Spleen (tissue), 11 donors: Measurements from ENCODE around the gene STOM. TPM values are rescaled to one million over a fixed set of nuclear protein-coding genes. Genes with fewer than 3 reads are reported as not detected.

Experiments
- DNase-seq: peaks from one replicate; pipeline ENCODE4 v3.0.0-alpha.2; 2020
- H3K27ac ChIP-seq, 8 donors: fragments of 200-600 bp; sonication (generic) in 7 of 8; 1 replicate in 4 of 8; 2 replicates in 4 of 8; pipeline versions ENCODE4 v1.5.0 to v1.8.0; 2016 to 2021; ENCODE audit warnings: inconsistent platforms in 4 of 8, mild to moderate bottlenecking in 4 of 8, moderate library complexity in 1 of 8
- H3K27me3 ChIP-seq, 7 donors: fragments of 200-600 bp; sonication (generic) in 6 of 7; replicated peaks in 1 of 7; 1 replicate in 4 of 7; 2 replicates in 3 of 7; pipeline versions ENCODE4 v1.5.0 to v1.8.0; 2016 to 2021; ENCODE audit warnings: inconsistent platforms in 3 of 7, mild to moderate bottlenecking in 1 of 7
- H3K36me3 ChIP-seq, 6 donors: fragments of 200-600 bp; sonication (generic) in 5 of 6; 1 replicate in 4 of 6; 2 replicates in 2 of 6; pipeline versions ENCODE4 v1.5.0 to v1.8.0; 2016 to 2021; ENCODE audit warnings: inconsistent platforms in 2 of 6
- H3K4me1 ChIP-seq, 6 donors: fragments of 200-600 bp; sonication (generic) in 5 of 6; 1 replicate in 3 of 6; 2 replicates in 3 of 6; pipeline versions ENCODE4 v1.5.0 to v1.8.0; 2016 to 2021; ENCODE audit warnings: inconsistent platforms in 3 of 6
- H3K4me3 ChIP-seq, 8 donors: fragments of 200-600 bp; sonication (generic) in 7 of 8; 1 replicate in 4 of 8; 2 replicates in 4 of 8; pipeline versions ENCODE4 v1.5.0 to v1.8.0; 2016 to 2021; ENCODE audit warnings: inconsistent platforms in 4 of 8, mild to moderate bottlenecking in 4 of 8, moderate library complexity in 2 of 8
- H3K9me3 ChIP-seq, 8 donors: fragments of 200-600 bp; sonication (generic) in 7 of 8; 1 replicate in 4 of 8; 2 replicates in 4 of 8; pipeline versions ENCODE4 v1.5.0 to v1.8.0; 2016 to 2021; ENCODE audit warnings: inconsistent platforms in 4 of 8
- CTCF ChIP-seq, 11 experiments: fragments of 200-600 bp in 7 of 11; fragments of 450-650 bp in 4 of 11; sonication (generic) in 4 of 11; IDR thresholded peaks in 8 of 11; conservative IDR thresholded peaks in 3 of 11; 1 replicate in 7 of 11; 2 replicates in 4 of 11; pipeline versions ENCODE4 v1.4.0 to v1.8.0; 2016 to 2021; ENCODE audit warnings: antibody characterized with exemption in 11 of 11, inconsistent platforms in 4 of 11, mild to moderate bottlenecking in 1 of 11
- POLR2A ChIP-seq, 3 donors: fragments of 450-650 bp; IDR thresholded peaks; one replicate each; pipeline ENCODE4 v1.5.1; 2017; ENCODE audit warnings: antibody characterized with exemption in 3 of 3, mild to moderate bottlenecking in 1 of 3
- POLR2AphosphoS5 ChIP-seq, 3 donors: sonication (generic); formaldehyde crosslinking; IDR thresholded peaks; one replicate each; pipeline ENCODE4 v1.5.1; 2017; ENCODE audit warnings: antibody characterized with exemption in 3 of 3
- WGBS, 5 donors: extraction: QIAGEN DNeasy Blood & Tissue Kit in 3 of 5; methylation state at CpG; one replicate each; pipeline versions ENCODE4 v1.1.5 to v1.1.7; 2013 to 2018; 5-methylcytosine and 5-hydroxymethylcytosine counted together
- intact Hi-C: fragments of 100-400 bp; cut with DNase I; formaldehyde crosslinking; loops from one replicate; pipeline ENCODE4 v1.15.0; 2023; ENCODE audit warnings: low total_unique reads
- polyA plus RNA-seq, 3 donors: library from polyadenylated mRNA; stranded (reverse); fragments of 200-250 nt; gene quantifications; one replicate each; pipeline ENCODE4 v1.2.1, GENCODE V29; 2013
- total RNA-seq, 7 donors: library from RNA; depleted of rRNA in 3 of 7; stranded (reverse); fragments of >200 nt in 3 of 7; fragmentation: NEBNext Ultra II Directional in 4 of 7; extraction: Animal tissue kit (Norgen Biotek cat#: 25700) in 4 of 7; gene quantifications; one replicate each; pipeline versions ENCODE4 v1.1.0 to v1.2.1, GENCODE V29; 2016 to 2021
- donor health status: healthy with polysubstance abuse.
- donor health status: DM: no; HTN: no; CAD: no; lungs with moderate emphysema.
- donor health status: DM: no; HTN: no; CAD: no.
- donor health status: Bipolar disorder and iron deficiency.
- donor health status: healthy.
- donor health status: DM: no; HTN: no; CAD: no.
- donor health status: DM: yes; HTN: yes; CAD: no.

The STOM gene
- total and polyA plus RNA-seq, 10 donors, result 42.7 to 493 (median 311) TPM

DNA sequence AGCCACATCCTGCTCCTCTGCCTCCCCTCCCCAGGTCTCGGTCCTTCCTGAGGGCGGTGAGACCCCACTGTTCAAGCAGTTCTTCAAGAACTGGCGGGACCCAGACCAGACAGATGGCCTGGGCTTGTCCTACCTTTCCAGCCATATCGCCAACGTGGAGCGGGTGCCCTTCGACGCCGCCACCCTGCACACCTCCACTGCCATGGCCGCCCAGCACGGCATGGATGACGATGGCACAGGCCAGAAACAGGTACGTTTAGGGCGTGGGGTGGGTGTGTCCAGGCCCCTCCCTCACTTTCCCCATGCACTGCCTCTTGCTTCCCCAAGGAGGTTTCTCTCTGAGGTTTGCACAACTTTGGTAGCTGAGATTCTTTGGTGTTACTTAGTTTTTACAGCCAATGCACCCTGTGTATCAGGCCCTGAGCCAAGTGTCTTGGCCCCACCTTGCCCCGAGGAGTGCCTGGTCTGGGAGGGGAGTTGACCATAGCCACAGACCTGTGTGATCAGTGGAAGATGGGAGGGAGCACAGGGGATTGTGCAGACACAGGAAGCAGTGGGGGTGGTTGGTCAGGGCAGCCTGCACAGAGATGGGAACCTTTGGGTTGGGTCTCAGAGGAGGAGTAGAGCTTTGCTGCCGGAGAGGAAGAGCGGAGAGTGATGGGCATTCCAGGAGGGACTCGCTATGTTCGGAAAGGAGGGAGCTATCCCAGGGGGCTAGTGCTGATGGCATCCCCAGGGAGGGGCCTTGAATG, 51.2 kb downstream of the STOM start:
- Histone ChIP-seq H3K36me3 (peaks cover 0 to 100% (median 41%) of the 10 kb centered on the region in 6 donors), H3K27ac (peak overlapping the region in 3 of 8 donors; percentile 33 to 86 (median 33)), H3K4me1 (peaks cover 0 to 62% (median 20%) of the 10 kb centered on the region in 6 donors), H3K9me3 (no peaks in the 10 kb centered on the region), H3K4me3 (no peak overlapping the region), H3K27me3 (no peaks in the 10 kb centered on the region)
- TF ChIP-seq CTCF (IDR thresholded peaks at IDR 0.05 in 8 of 11, conservative IDR thresholded peaks at IDR 0.05 in 3 of 11), result no peak
- no peak for TF ChIP-seq POLR2A (IDR thresholded peaks at IDR 0.05)
- TF ChIP-seq POLR2AphosphoS5 (IDR thresholded peaks at IDR 0.05), result peak in 1 of 3 donors; percentile 61
- 90 to 96% (median 92%) methylated on average over 17 to 19 of the region's 19 CpGs for WGBS, 5 donors
- DNase-seq, result peak; percentile 61
- intact Hi-C loops, result no loop called here

DNA sequence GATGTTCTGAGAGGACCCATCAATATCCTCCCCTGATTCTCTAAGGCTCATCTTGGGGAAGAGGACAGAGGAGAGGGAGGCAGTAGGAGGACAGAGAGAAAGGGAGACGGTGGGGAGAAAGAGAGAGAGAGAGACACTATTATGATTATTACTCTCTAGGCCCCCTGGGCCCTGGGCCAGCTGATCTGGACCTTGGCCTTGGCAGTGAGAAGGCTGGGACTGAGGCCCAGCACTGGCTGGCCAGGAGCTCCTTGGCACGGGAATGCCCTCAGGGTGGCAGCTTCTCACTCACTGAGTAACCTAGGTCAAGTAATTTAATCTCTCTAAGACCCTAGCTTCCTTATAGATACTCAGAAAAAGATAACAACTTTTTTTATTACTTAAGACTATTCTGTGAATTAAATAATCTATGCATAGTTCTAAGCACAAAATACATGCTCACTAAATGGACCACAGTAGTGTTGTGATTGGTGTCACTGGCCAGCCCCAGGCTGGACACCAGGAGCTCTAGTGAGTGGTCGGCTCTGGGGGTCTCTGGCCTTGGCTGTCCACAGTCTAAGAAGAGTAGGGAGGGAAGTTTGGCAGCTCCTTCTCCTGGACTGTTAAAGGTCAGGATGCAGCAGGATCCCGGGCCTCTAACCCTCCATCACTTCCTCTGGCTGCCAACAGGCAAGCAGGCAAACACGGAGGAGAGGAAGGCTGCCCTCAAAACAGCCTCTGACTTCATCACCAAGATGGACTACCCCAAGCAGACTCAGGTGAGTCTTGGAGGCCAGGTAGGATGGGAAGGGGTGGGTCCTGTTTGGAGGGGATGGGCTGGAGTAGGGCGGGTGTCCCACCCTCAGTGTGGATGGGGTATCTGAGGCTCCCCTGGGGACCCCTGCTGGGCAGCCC, 52.1 kb downstream of the STOM start:
- Histone ChIP-seq H3K27me3 (no peaks in the 10 kb centered on the region), H3K4me1 (peaks cover 0 to 54% (median 17%) of the 10 kb centered on the region in 6 donors), H3K4me3 (no peak overlapping the region), H3K9me3 (no peaks in the 10 kb centered on the region), H3K36me3 (peaks cover 0 to 100% (median 50%) of the 10 kb centered on the region in 6 donors), H3K27ac (peak overlapping the region in 3 of 8 donors; percentile 33 to 86 (median 33))
- TF ChIP-seq CTCF (IDR thresholded peaks at IDR 0.05 in 8 of 11, conservative IDR thresholded peaks at IDR 0.05 in 3 of 11) (no peak), POLR2A (IDR thresholded peaks at IDR 0.05) (no peak), POLR2AphosphoS5 (IDR thresholded peaks at IDR 0.05) (no peak)
- peak; percentile 49 for DNase-seq
- intact Hi-C loops, result no loop called here
- 51 to 77% (median 73%) methylated on average over 5 to 6 of the region's 6 CpGs for WGBS, 5 donors

DNA sequence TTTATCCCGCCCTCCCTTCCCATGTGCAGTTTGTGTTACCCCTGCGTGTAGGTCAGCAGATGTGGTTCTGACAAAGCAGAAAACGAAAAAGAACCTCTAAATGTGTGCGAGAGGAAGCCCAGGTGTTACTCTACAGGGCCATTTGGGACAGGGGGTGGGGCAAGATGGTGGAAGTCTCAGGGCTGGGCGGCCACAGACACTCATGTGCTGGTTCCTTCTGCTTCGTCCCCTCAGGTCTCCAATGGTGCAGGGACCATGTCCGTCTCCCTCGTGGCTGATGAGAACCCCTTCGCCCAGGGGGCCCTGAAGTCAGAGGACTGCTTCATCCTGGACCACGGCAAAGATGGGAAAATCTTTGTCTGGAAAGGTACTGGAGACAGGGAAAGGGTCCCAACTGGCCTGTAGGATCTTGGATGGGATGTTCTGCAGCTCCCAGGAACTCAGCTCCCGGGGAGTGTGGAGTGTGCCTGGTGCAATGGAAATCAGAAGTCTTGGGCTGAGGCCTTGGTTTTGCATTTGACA, 53.1 kb downstream of the STOM start:
- Histone ChIP-seq H3K27ac (no peak overlapping the region), H3K4me3 (no peak overlapping the region), H3K36me3 (peaks cover 0 to 100% (median 58%) of the 10 kb centered on the region in 6 donors), H3K9me3 (no peaks in the 10 kb centered on the region), H3K27me3 (no peaks in the 10 kb centered on the region), H3K4me1 (peaks cover 0 to 43% (median 13%) of the 10 kb centered on the region in 6 donors)
- 93 to 95% (median 94%) methylated on average over 11 of the region's 11 CpGs for WGBS, 5 donors
- intact Hi-C loops, result no loop called here
- TF ChIP-seq POLR2AphosphoS5 (IDR thresholded peaks at IDR 0.05) (no peak), POLR2A (IDR thresholded peaks at IDR 0.05) (no peak), CTCF (IDR thresholded peaks at IDR 0.05 in 8 of 11, conservative IDR thresholded peaks at IDR 0.05 in 3 of 11) (no peak)
- DNase-seq, result peak; percentile 27
